DOHH2 (cell line): ENCODE measurements around the gene FASN.

Experiments used
- EZH2phosphoT487 ChIP-seq: fragments of 200-600 bp; sonication (generic); IDR thresholded peaks from 2 replicates; pipeline ENCODE4 v1.6.1; 2017; ENCODE audit warnings: borderline replicate concordance, mild to moderate bottlenecking, antibody characterized with exemption, low read length, moderate library complexity, mixed read lengths
- TF ChIP-seq, protein P1 (sequence below): fragments of 200-600 bp; sonication (generic); IDR thresholded peaks from one replicate; pipeline ENCODE4 v1.5.1; 2014; ENCODE audit warnings: antibody characterized with exemption, mild to moderate bottlenecking, low read depth, low read length; ENCODE audit not compliant: poor library complexity, severe bottlenecking

GRCh38 chr17:82128287-82128686 lies 30.3 kb upstream of the FASN start:
- TF ChIP-seq, protein P1, sequence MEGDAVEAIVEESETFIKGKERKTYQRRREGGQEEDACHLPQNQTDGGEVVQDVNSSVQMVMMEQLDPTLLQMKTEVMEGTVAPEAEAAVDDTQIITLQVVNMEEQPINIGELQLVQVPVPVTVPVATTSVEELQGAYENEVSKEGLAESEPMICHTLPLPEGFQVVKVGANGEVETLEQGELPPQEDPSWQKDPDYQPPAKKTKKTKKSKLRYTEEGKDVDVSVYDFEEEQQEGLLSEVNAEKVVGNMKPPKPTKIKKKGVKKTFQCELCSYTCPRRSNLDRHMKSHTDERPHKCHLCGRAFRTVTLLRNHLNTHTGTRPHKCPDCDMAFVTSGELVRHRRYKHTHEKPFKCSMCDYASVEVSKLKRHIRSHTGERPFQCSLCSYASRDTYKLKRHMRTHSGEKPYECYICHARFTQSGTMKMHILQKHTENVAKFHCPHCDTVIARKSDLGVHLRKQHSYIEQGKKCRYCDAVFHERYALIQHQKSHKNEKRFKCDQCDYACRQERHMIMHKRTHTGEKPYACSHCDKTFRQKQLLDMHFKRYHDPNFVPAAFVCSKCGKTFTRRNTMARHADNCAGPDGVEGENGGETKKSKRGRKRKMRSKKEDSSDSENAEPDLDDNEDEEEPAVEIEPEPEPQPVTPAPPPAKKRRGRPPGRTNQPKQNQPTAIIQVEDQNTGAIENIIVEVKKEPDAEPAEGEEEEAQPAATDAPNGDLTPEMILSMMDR = no peak
- TF ChIP-seq EZH2phosphoT487 = no peak
